ENCODE results near the gene MSI2. TPM values are rescaled to one million over a fixed set of nuclear protein-coding genes. Genes with fewer than 3 reads are reported as not detected.

MSI2 gene
- polyA plus RNA-seq, 1 of the 3 experiments (the other 2 are of a cell fraction), result 24.1 TPM

- H3K4me2 ChIP-seq, result no peak overlapping the region
- peaks cover 0 to 27% of the 10 kb centered on the region in 2 experiments; a peak in 1 of 4 replicates for H3K4me1 ChIP-seq (ENCODE audit: control insufficient read depth in 1 of 2, insufficient read depth in 2 of 2, low read depth in 1 of 2, low read length in 1 of 2)
- ChIA-PET POLR2A (interaction anchor here (0.6 kb wide), 2 partner anchors 193 to 319 kb away, joined by 3 to 6 read pairs; no protein-coding TSS in a partner anchor), CTCF (interaction anchor here (0.6 to 0.7 kb wide), 2 partner anchors 12 to 39 kb away, joined by 3 read pairs; no protein-coding TSS in a partner anchor)
- TF ChIP-seq JUND (IDR thresholded peaks at IDR 0.05) (no peak), POLR2AphosphoS5 (IDR thresholded peaks at IDR 0.05; ENCODE audit: low read depth, low read length) (no peak), TCF12 (IDR thresholded peaks at IDR 0.05) (no peak), TAF1 (IDR thresholded peaks at IDR 0.05; ENCODE audit: borderline replicate concordance, low read depth, low read length) (no peak), RXRA (IDR thresholded peaks at IDR 0.05; ENCODE audit: borderline replicate concordance, low read depth) (no peak)
- TF ChIP-seq, protein P1, sequence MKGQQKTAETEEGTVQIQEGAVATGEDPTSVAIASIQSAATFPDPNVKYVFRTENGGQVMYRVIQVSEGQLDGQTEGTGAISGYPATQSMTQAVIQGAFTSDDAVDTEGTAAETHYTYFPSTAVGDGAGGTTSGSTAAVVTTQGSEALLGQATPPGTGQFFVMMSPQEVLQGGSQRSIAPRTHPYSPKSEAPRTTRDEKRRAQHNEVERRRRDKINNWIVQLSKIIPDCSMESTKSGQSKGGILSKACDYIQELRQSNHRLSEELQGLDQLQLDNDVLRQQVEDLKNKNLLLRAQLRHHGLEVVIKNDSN (IDR thresholded peaks at IDR 0.05; ENCODE audit: borderline replicate concordance, low read depth), result no peak
- no peaks in the 10 kb centered on the region for H3K79me2 ChIP-seq (ENCODE audit: insufficient read depth)
- H3F3A ChIP-seq (replicated peaks; ENCODE audit: insufficient read depth), result no peaks in the 10 kb centered on the region
- H3K9me3 ChIP-seq, result no peaks in the 10 kb centered on the region
- H2AFZ ChIP-seq (ENCODE audit: low read depth), result no peak overlapping the region
- no peaks in the 10 kb centered on the region for H3K27me3 ChIP-seq (ENCODE audit: insufficient read depth)
- no peak for DNase-seq
- WGBS (ENCODE audit: low lambda C conversion rate), result 95% methylated on average over 4 of the region's 4 CpGs
- peaks cover 0 to 12% of the 10 kb centered on the region in 2 experiments for H3K36me3 ChIP-seq (replicated peaks in 1 of 2; ENCODE audit: control insufficient read depth in 1 of 2, insufficient read depth in 2 of 2, low read length in 1 of 2)
- H3K4me3 ChIP-seq (ENCODE audit: low read depth in 2 of 2, low read length in 1 of 2), result no peak overlapping the region
- H3K9me2 ChIP-seq, result no peaks in the 10 kb centered on the region
- H3K9ac ChIP-seq, result no peak overlapping the region
- no peak overlapping the region for H3K27ac ChIP-seq (ENCODE audit: low read depth in 2 of 2, low read length in 1 of 2)
- H4K20me1 ChIP-seq (ENCODE audit: insufficient read depth), result no peaks in the 10 kb centered on the region; the same call in 1 of the 2 replicates
Observed at GRCh38 chr17:57342963-57343589, 86.8 kb downstream of the MSI2 start.

DNA sequence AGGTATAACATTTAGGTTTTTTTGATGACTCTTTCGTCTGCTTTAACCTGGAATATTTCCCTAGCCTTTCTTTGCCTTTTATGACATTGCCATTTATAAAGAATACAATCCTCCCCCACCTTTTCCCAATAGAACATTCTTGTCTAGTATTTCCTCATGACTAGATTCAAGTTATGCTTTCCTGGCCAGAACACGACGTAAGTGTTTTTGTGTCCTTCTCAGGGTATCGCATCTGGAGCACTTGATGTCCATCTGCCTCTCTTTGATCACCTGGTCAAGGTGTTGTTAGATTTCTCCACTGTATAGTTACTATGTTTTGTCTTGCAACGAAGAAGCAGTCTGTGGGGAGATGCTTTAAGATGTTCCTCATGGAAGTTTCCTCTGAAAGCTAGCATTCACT, 87.4 kb downstream of the MSI2 start:
- Histone ChIP-seq H3K4me3 (ENCODE audit: low read depth in 2 of 2, low read length in 1 of 2) (no peak overlapping the region), H3K36me3 (replicated peaks in 1 of 2; ENCODE audit: control insufficient read depth in 1 of 2, insufficient read depth in 2 of 2, low read length in 1 of 2) (peaks cover 0 to 15% of the 10 kb centered on the region in 2 experiments), H3F3A (replicated peaks; ENCODE audit: insufficient read depth) (no peaks in the 10 kb centered on the region), H3K9ac (no peak overlapping the region), H3K27ac (ENCODE audit: low read depth in 2 of 2, low read length in 1 of 2) (no peak overlapping the region; a peak in 1 of 4 replicates), H2AFZ (ENCODE audit: low read depth) (no peak overlapping the region), H3K9me2 (no peaks in the 10 kb centered on the region), H3K27me3 (ENCODE audit: insufficient read depth) (no peaks in the 10 kb centered on the region), H3K4me2 (no peak overlapping the region), H3K9me3 (no peaks in the 10 kb centered on the region), H3K79me2 (ENCODE audit: insufficient read depth) (no peaks in the 10 kb centered on the region), H4K20me1 (ENCODE audit: insufficient read depth) (no peaks in the 10 kb centered on the region; the same call in 1 of the 2 replicates), H3K4me1 (ENCODE audit: control insufficient read depth in 1 of 2, insufficient read depth in 2 of 2, low read depth in 1 of 2, low read length in 1 of 2) (peaks cover 0 to 32% of the 10 kb centered on the region in 2 experiments; a peak in 1 of 4 replicates)
- TF ChIP-seq, protein P2, sequence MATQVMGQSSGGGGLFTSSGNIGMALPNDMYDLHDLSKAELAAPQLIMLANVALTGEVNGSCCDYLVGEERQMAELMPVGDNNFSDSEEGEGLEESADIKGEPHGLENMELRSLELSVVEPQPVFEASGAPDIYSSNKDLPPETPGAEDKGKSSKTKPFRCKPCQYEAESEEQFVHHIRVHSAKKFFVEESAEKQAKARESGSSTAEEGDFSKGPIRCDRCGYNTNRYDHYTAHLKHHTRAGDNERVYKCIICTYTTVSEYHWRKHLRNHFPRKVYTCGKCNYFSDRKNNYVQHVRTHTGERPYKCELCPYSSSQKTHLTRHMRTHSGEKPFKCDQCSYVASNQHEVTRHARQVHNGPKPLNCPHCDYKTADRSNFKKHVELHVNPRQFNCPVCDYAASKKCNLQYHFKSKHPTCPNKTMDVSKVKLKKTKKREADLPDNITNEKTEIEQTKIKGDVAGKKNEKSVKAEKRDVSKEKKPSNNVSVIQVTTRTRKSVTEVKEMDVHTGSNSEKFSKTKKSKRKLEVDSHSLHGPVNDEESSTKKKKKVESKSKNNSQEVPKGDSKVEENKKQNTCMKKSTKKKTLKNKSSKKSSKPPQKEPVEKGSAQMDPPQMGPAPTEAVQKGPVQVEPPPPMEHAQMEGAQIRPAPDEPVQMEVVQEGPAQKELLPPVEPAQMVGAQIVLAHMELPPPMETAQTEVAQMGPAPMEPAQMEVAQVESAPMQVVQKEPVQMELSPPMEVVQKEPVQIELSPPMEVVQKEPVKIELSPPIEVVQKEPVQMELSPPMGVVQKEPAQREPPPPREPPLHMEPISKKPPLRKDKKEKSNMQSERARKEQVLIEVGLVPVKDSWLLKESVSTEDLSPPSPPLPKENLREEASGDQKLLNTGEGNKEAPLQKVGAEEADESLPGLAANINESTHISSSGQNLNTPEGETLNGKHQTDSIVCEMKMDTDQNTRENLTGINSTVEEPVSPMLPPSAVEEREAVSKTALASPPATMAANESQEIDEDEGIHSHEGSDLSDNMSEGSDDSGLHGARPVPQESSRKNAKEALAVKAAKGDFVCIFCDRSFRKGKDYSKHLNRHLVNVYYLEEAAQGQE (IDR thresholded peaks at IDR 0.05; ENCODE audit: low read depth, low read length), result no peak
- DNase-seq, result no peak
- ChIA-PET POLR2A (no interaction called here), CTCF (no interaction called here)
- 95% methylated on average over 5 of the region's 5 CpGs for WGBS (ENCODE audit: low lambda C conversion rate)
